ENCODE measurements around the gene PTPRO.

PTPRO gene

GRCh38 chr12:15322164-15323061, at the start of gene PTPRO:
Gene PTPRO (plus strand): TSS chr12:15322508.
- in situ Hi-C loops (cut with HindIII; ENCODE audit: low sequenced_read_pairs): no loop called here

- in situ Hi-C loops (cut with HindIII; ENCODE audit: low sequenced_read_pairs): no loop called here
Observed at GRCh38 chr12:15273896-15274295, 48.4 kb upstream of the PTPRO start.

DNA sequence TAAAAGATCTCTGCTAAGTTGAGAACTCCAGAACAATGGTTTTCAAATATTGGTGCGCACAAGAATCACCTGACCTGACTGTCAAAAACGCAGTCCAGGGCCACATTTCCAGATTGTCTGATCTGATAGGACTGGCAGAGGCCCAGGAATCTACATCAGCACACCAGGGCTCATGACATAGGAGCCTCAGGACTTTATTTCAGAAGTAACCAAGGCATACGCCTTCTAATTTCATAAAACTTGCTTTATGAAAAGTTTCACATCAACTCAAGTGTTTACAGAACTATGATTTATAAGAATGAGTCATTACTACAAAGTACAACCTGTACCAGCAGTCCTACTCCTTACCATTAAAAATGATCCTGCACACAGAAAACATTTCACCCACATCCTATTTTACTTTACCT, 47.7 kb upstream of the PTPRO start:
- in situ Hi-C loops (cut with HindIII; ENCODE audit: low sequenced_read_pairs): no loop called here

DNA sequence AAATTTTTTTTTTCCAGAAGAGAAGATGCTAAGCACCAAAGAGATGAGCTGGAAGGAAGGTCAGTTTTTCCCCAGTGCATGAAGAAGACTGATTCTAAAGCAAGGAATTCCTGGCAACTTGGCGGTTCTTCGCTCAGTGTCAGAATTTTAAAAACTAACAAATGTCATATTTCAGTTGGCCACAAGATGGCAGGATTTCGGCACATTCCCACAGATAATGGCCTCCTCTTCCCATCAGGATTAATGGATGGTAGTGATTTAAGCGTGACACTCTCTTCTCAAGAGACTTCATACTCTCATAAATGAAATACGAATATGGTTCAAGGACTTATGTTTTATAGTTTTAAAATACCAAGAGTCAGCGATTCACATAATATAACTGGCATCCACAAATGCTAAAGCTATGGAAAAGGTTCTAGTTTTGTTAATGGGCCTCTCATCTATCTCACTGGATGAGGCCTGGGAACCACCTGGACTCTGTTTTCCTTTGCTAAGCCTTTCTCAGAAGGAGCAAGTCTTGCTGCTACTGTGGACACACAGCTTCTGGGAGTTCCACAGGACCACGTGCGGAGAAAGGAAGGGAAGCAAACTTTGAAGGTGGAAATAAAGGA, 46.1 kb upstream of the PTPRO start:
- in situ Hi-C loops (cut with HindIII; ENCODE audit: low sequenced_read_pairs): no loop called here

DNA sequence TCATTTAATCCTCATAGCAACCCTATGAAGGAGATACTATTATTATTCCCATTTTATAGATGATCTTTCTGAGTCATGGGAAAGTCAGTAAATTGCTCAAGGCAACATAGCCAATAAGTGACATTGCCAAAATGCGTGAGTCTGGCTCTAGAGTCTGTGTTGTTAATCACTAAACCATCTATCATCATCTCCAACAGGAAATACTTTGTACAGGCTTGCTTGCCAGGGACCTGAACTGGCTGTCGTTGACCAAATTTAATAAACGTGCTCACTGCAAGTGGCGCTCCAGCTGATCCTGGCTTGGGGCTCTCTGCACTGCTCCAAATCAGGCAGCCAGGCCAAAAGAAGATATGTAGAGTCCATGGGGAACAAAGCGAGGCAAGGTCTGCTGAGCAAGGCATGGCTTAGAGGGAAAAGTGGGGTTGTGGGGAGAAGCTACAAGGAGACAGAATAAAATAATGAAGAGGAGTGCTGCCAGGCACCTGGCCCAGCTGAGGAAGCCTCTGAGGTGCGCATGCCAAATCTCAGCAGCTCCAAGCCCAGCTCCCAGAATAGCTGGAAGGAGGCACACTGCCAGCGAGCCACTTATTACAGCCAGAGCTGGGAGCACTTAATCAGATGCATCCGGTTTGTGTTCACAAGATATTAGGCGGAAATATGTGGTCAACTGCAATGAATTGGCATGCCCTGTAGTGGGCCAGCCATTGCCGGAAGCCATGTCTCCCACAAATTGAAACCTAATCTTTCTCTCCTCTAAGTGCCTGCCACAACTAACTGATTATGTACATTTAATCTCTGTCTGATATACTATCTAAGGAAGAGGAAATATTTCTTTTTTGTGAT, 43.3 kb upstream of the PTPRO start:
- in situ Hi-C loops (cut with HindIII; ENCODE audit: low sequenced_read_pairs): no loop called here

DNA sequence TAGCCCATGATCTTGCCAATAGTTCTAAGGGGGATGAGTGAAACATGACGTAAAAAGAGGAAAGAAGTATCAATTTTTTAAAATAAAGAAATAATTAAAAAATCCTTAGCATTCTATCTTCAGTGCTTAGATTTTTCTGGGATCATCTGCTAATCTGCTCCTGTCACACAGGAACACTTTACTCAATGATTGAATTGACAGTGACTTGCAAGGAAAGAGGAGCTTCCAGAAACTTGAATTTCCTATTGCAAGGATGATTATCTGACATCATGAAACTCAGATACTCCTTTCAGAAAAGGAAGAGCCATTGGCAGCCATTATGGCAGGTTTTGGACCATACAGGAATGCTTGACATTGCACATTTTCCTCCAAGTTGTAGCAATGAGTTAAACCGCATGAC, 41.4 kb upstream of the PTPRO start:
- in situ Hi-C loops (cut with HindIII; ENCODE audit: low sequenced_read_pairs): no loop called here

DNA sequence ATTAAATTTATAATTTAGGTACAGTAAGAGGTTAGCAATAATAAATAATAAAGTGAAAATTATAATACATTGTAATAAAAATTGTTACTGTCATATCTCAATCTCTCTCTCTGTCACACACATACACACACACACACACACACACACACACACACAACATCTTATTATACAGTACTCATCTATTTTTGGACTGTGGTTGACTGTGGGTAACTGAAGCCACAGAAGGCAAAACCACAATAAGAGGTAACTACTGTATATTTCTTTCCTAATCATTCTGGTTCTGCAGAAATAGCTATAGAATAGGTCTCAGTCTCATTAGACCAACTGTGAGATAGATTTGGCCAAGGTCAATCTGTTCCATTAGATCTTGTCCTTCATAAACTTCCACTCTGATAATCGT, 33.1 kb upstream of the PTPRO start:
- in situ Hi-C loops (cut with HindIII; ENCODE audit: low sequenced_read_pairs): no loop called here

GRCh38 chr12:15293731-15294130, 28.6 kb upstream of the PTPRO start:
- in situ Hi-C loops (cut with HindIII; ENCODE audit: low sequenced_read_pairs): no loop called here

DNA sequence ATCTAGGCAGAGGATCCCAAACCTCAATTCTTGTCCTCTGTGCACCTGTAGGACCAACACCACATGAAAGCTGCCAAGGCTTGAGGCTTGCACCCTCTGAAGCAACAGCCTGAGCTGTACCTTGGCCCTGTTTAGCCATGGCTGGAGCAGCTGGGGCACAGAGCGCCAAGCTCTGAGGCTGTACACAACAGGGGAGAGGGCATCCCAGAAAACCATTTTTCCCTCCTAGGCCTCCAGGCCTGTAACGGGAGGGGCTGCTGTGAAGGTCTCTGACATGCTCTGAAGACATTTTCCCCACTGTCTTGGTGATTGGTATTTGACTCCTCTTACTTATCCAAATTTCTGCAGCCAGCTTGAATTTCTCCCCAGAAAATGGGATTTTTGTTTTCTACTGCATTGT, 22.4 kb upstream of the PTPRO start:
- in situ Hi-C loops (cut with HindIII; ENCODE audit: low sequenced_read_pairs): no loop called here

- in situ Hi-C loops (cut with HindIII; ENCODE audit: low sequenced_read_pairs): no loop called here
Observed at GRCh38 chr12:15304296-15304695, 18.0 kb upstream of the PTPRO start.

DNA sequence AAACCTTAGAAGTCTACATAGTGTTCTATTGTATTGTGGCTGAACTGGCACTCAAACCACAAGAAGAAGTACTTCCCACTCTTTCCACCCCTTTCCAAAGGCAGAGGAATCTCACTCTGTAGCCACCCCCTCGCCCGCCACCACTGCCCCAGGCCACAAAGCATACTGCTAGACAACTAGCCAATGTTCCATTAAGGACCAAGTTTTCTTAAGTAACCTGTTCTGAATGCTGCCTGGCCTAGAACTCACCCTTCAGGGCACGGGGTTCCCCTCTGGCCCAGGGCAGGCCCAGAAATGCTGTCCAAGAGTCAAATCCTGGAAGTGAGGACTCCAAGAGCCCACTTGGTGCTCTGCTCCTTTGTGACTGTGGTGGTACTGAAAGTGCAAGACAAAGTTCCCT, 15.7 kb upstream of the PTPRO start:
- in situ Hi-C loops (cut with HindIII; ENCODE audit: low sequenced_read_pairs): no loop called here

DNA sequence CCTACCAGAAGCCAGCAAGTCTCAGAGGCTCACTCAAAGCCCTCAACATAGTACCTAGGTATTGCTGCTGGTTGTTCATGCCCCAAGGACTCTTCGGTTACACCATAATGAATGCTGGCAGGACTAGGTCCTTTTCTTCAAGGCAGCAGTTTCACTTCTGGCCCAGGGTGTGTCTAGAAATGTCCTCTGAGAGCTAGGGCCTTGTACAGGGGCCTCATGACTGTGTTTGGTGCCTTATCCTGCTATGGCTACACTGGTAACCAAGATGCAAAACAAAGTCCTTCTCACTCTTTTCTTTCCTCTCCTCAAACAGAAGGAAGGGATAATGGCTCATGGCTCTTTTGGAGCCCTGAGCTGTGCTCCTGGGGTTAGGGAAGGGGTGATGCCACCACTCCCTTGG, 15.2 kb upstream of the PTPRO start:
- in situ Hi-C loops (cut with HindIII; ENCODE audit: low sequenced_read_pairs): no loop called here

DNA sequence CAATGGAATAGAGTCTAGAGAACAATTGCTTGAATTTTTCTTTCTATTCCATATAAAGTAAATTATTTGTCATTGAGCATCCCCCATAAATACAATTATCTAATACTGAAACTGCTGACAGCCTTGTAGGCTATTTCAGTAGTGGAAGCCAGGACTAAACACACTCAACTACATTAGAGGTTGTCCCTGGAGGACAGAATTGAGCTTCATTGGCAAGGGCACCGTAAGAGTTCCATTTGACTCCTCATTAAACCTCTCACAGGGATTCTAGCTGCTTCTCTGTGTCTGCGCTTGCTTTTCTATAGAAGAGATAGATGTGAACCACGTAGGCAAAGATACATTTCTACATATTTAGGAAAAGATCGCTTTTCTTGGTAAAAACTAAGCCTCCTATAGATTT, 3.5 kb upstream of the PTPRO start:
- in situ Hi-C loops (cut with HindIII; ENCODE audit: low sequenced_read_pairs): no loop called here

DNA sequence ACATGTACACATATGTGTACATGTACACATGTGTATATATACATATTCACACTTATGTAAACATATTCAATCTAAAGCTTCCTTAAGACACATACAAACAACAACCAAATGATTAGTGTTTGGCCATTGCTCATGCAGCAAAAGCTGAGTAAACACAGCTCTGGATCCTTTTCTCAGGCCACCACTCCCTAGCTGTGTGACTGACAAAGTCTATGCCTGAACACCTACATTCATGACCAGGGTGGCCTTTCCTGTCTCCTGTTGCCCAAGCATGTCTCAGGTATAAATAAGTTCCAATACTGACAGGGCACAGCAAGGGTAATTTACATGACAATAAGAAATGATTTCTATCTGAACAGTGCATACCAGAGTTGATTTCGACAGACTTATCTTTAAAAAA, 1.4 kb upstream of the PTPRO start:
- in situ Hi-C loops (cut with HindIII; ENCODE audit: low sequenced_read_pairs): no loop called here

GRCh38 chr12:15323480-15323879, 1.2 kb downstream of the PTPRO start:
- in situ Hi-C loops (cut with HindIII; ENCODE audit: low sequenced_read_pairs): no loop called here

DNA sequence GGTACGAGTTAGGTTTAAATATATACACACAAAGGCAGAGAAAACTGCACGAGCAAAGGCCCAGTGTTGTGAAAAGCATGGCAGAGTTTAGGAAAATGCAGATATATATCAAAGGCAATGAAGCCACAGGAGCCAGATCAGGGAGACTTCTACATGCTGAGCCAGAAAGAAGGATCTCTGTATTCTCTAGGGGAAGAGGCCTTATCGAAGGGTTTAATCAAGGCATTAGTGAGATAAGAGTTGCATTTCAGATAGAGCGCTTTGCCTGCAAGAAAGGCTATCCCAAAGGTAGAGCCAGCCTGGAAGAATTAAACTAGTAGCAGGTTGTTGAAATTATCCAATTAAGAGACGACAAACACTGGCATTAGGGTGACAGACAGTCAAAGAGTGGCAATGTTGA, 7.6 kb downstream of the PTPRO start:
- in situ Hi-C loops (cut with HindIII; ENCODE audit: low sequenced_read_pairs): no loop called here

- in situ Hi-C loops (cut with HindIII; ENCODE audit: low sequenced_read_pairs): no loop called here
Observed at GRCh38 chr12:15334225-15334624, 11.9 kb downstream of the PTPRO start.

GRCh38 chr12:15335959-15336358, 13.7 kb downstream of the PTPRO start:
- in situ Hi-C loops (cut with HindIII; ENCODE audit: low sequenced_read_pairs): no loop called here

DNA sequence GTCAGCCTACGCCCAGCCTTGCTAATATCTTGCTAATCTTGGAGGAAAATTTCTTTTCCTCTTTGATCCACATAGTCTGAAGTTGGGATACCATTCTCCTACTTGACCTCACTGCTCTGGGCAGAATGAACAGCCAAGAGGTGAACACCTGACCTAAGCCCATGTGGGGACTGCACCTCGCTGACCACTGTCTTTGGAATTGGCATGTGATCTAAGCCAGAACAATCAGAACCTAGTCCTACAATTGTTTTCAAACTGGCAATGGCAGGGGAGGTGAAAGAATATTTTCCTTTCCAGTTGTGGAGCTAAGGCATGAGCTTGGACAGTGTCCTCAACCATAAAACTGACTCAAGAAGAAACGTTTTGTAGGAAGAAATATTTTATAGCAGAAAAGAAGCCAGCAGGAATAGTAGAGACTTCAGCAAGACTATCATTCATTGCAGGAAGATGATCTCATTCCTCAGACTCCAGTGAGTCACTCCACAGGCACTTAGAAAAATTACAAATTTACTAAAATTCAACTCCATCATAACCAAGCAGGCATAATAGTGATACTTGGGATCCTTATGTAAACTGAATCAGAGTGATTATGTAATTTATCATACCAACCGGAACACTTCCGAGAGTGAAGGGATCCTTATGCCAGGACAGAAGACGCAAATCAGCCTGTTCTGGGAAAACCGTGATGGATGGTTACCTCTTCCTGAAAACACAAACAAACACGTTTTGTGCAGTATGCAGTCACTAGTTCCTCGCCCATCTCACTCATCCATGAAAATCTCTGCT, 14.7 kb downstream of the PTPRO start:
- in situ Hi-C loops (cut with HindIII; ENCODE audit: low sequenced_read_pairs): no loop called here

GRCh38 chr12:15341371-15341770, 19.1 kb downstream of the PTPRO start:
- in situ Hi-C loops (cut with HindIII; ENCODE audit: low sequenced_read_pairs): no loop called here

DNA sequence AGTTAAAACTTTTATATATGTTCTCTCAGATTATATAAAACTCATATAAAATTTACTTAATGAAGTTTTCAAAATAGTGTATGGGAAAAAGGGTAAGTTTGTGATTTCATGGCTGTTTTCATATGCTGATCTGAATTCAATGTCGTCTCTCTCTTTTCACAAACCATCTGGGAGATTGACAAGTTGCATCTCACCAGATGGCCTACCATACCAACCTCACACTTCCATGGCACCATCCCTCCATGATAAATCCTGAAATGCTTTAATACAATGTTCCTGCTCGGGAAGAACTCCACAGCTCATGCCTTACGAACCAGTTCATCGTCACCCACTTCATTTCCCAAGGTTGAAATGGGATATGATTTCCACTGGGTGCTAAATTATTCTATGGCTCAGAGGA, 22.3 kb downstream of the PTPRO start:
- in situ Hi-C loops (cut with HindIII; ENCODE audit: low sequenced_read_pairs): no loop called here

All from DLD1 (cell line).